HCT116 (cell line): Measurements from ENCODE around the gene PPP1R12B.
"Not testable (repeated sequence)": the region's sequence is repeated elsewhere in the genome, so short reads cannot be mapped to it uniquely, and the experiment has no call there.

Experiments
- CTCF ChIP-seq, 3 experiments: fragments of 200-600 bp in 1 of 3; sonication (generic) in 1 of 3; IDR thresholded peaks in 2 of 3; conservative IDR thresholded peaks in 1 of 3; 2 replicates each; pipeline ENCODE4 v1.5.1; 2012 to 2017; ENCODE audit warnings: low read depth in 2 of 3, low read length in 2 of 3, antibody characterized with exemption in 1 of 3, borderline replicate concordance in 1 of 3, control low read depth in 1 of 3, mild to moderate bottlenecking in 1 of 3, mixed read lengths in 1 of 3, mixed run types in 1 of 3, moderate library complexity in 1 of 3; ENCODE audit not compliant: insufficient read depth in 1 of 3
- EZH2 ChIP-seq: fragments of 200-600 bp; sonication (generic); IDR thresholded peaks from 2 replicates; pipeline ENCODE4 v1.6.1; 2017; ENCODE audit warnings: antibody characterized with exemption, mixed run types
- FOSL1 ChIP-seq: IDR thresholded peaks from 2 replicates; pipeline ENCODE4 v1.6.1; 2012; ENCODE audit warnings: low read depth
- MAX ChIP-seq: IDR thresholded peaks from 2 replicates; pipeline ENCODE4 v1.6.1; 2012
- POLR2A ChIP-seq: IDR thresholded peaks from 2 replicates; pipeline ENCODE4 v1.7.0; 2011; ENCODE audit warnings: borderline replicate concordance; ENCODE audit not compliant: insufficient read depth, insufficient read length; ENCODE audit errors: extremely low read depth
- POLR2AphosphoS5 ChIP-seq: IDR thresholded peaks from 2 replicates; pipeline ENCODE4 v1.6.1; 2011; ENCODE audit warnings: mild to moderate bottlenecking, low read depth, low read length, moderate library complexity
- RAD21 ChIP-seq: IDR thresholded peaks from 2 replicates; pipeline ENCODE4 v1.6.1; 2012; ENCODE audit warnings: low read depth, mild to moderate bottlenecking
- REST ChIP-seq: IDR thresholded peaks from 2 replicates; pipeline ENCODE4 v1.6.1; 2012; ENCODE audit warnings: low read depth
- SIN3A ChIP-seq: IDR thresholded peaks from 2 replicates; pipeline ENCODE4 v1.6.1; 2012; ENCODE audit warnings: low read depth
- SRF ChIP-seq: IDR thresholded peaks from 2 replicates; pipeline ENCODE4 v1.6.1; 2012; ENCODE audit warnings: low read depth
- YY1 ChIP-seq: IDR thresholded peaks from 2 replicates; pipeline ENCODE4 v1.6.1; 2011; ENCODE audit warnings: low read length, low read depth, moderate library complexity, mild to moderate bottlenecking; ENCODE audit not compliant: insufficient replicate concordance; ENCODE audit errors: extremely low read depth
- ZBTB33 ChIP-seq: IDR thresholded peaks from 2 replicates; pipeline ENCODE4 v1.6.1; 2011; ENCODE audit warnings: mild to moderate bottlenecking, low read length, moderate library complexity; ENCODE audit not compliant: insufficient replicate concordance; ENCODE audit errors: extremely low read depth
- ZNF274 ChIP-seq: fragments of 200-500 bp; sonication (Bioruptor generic); IDR thresholded peaks from 2 replicates; pipeline ENCODE4 v1.6.1; 2014; ENCODE audit warnings: mild to moderate bottlenecking, low read depth, low read length, inconsistent platforms

GRCh38 chr1:202479661-202480060 is 131.2 kb downstream of the PPP1R12B start:
- not testable (repeated sequence) for TF ChIP-seq FOSL1; RAD21; CTCF (IDR thresholded peaks at IDR 0.05 in 2 of 3, conservative IDR thresholded peaks at IDR 0.05 in 1 of 3; ENCODE audit: borderline replicate concordance in 1 of 3, insufficient read depth in 1 of 3, low read depth in 2 of 3, low read length in 2 of 3); POLR2A; EZH2; YY1; MAX; POLR2AphosphoS5; ZNF274; REST; SIN3A; ZBTB33; SRF
